ENCODE results near the gene CCDC85B. TPM values are rescaled to one million over a fixed set of nuclear protein-coding genes. Genes with fewer than 3 reads are reported as not detected.

The CCDC85B gene
- total and polyA plus RNA-seq, 2 of the 13 experiments (the other 11 are each of a cell fraction or from before 2014, with no cell fraction given): 8.2 to 19.5 TPM

DNA sequence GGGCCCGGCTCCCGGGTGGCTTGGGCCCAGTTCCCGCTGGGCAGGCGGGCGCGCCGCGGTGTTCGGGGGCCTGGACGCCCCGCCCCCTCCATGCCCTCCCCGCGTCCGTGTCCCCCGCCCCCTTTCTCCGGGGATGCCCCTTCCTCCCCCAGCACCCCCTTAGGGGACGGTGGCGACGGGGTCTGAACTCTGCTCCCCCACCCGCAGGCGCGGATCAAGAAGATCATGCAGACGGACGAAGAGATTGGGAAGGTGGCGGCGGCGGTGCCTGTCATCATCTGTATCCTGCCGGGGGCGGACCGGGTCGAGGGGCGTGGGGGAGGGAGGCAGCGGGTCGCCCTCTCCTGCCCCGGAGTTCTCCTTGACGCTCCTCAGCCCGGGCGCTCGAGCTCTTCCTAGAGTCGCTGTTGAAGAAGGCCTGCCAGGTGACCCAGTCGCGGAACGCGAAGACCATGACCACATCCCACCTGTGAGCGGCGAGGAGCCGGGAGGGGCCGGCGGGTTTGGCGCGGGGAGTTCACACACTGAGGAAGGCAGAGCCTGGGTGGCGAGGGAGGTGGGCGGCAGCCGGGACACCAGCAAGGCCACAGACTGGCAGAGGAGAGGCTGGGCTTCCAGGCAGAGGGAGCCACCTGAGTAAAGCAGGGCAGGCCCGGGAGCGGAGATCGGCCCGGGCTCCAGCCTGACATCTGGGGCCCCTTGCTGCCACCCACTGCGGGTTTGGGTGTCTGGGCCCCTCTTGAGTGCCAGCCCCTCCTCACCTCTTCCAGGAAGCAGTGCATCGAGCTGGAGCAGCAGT is 29.3 kb downstream of the CCDC85B start (continued):
- TF ChIP-seq AKAP8 (CRISPR knock-in tag; IDR thresholded peaks at IDR 0.05): no peak
- TF ChIP-seq, protein P1, sequence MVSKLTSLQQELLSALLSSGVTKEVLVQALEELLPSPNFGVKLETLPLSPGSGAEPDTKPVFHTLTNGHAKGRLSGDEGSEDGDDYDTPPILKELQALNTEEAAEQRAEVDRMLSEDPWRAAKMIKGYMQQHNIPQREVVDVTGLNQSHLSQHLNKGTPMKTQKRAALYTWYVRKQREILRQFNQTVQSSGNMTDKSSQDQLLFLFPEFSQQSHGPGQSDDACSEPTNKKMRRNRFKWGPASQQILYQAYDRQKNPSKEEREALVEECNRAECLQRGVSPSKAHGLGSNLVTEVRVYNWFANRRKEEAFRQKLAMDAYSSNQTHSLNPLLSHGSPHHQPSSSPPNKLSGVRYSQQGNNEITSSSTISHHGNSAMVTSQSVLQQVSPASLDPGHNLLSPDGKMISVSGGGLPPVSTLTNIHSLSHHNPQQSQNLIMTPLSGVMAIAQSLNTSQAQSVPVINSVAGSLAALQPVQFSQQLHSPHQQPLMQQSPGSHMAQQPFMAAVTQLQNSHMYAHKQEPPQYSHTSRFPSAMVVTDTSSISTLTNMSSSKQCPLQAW (CRISPR knock-in tag; IDR thresholded peaks at IDR 0.05): 0 out of 2 replicates have a peak, but pooled peaks have one; percentile 29
- 0 out of 2 replicates have a peak, but pooled peaks have one; percentile 7 for TF ChIP-seq RXRB (CRISPR knock-in tag; IDR thresholded peaks at IDR 0.05; ENCODE audit: borderline replicate concordance)
- no peak for TF ChIP-seq PHF21A (CRISPR knock-in tag; IDR thresholded peaks at IDR 0.05)
- TF ChIP-seq TRIM24 (CRISPR knock-in tag; IDR thresholded peaks at IDR 0.05): no peak
- TF ChIP-seq CBX1 (IDR thresholded peaks at IDR 0.05; ENCODE audit: low read depth): no peak
- peak; percentile 8; the same call in 1 of the 2 replicates for TF ChIP-seq RELA (CRISPR knock-in tag; IDR thresholded peaks at IDR 0.05)
- TF ChIP-seq SOX6 (IDR thresholded peaks at IDR 0.05): no peak
- TF ChIP-seq SOX6 (CRISPR knock-in tag; IDR thresholded peaks at IDR 0.05): no peak
- no peak for TF ChIP-seq ZSCAN30 (CRISPR knock-in tag; IDR thresholded peaks at IDR 0.05)
- no peak for TF ChIP-seq ZNF891 (CRISPR knock-in tag; IDR thresholded peaks at IDR 0.05)
- 0 out of 2 replicates have a peak, but pooled peaks have one; percentile 5 for TF ChIP-seq KAT7 (CRISPR knock-in tag; IDR thresholded peaks at IDR 0.05; ENCODE audit: borderline replicate concordance)
- TF ChIP-seq, protein P2, sequence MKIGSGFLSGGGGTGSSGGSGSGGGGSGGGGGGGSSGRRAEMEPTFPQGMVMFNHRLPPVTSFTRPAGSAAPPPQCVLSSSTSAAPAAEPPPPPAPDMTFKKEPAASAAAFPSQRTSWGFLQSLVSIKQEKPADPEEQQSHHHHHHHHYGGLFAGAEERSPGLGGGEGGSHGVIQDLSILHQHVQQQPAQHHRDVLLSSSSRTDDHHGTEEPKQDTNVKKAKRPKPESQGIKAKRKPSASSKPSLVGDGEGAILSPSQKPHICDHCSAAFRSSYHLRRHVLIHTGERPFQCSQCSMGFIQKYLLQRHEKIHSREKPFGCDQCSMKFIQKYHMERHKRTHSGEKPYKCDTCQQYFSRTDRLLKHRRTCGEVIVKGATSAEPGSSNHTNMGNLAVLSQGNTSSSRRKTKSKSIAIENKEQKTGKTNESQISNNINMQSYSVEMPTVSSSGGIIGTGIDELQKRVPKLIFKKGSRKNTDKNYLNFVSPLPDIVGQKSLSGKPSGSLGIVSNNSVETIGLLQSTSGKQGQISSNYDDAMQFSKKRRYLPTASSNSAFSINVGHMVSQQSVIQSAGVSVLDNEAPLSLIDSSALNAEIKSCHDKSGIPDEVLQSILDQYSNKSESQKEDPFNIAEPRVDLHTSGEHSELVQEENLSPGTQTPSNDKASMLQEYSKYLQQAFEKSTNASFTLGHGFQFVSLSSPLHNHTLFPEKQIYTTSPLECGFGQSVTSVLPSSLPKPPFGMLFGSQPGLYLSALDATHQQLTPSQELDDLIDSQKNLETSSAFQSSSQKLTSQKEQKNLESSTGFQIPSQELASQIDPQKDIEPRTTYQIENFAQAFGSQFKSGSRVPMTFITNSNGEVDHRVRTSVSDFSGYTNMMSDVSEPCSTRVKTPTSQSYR (CRISPR knock-in tag; IDR thresholded peaks at IDR 0.05; ENCODE audit: borderline replicate concordance): no peak
- TF ChIP-seq MTA3 (CRISPR knock-in tag; IDR thresholded peaks at IDR 0.05): no peak
- TF ChIP-seq PHF8 (CRISPR knock-in tag; IDR thresholded peaks at IDR 0.05): 0 out of 2 replicates have a peak, but pooled peaks have one; percentile 13
- TF ChIP-seq ZFX (CRISPR knock-in tag; IDR thresholded peaks at IDR 0.05; ENCODE audit: low read depth): peak; percentile 18; the same call in 1 of the 2 replicates
- TF ChIP-seq, protein P3, sequence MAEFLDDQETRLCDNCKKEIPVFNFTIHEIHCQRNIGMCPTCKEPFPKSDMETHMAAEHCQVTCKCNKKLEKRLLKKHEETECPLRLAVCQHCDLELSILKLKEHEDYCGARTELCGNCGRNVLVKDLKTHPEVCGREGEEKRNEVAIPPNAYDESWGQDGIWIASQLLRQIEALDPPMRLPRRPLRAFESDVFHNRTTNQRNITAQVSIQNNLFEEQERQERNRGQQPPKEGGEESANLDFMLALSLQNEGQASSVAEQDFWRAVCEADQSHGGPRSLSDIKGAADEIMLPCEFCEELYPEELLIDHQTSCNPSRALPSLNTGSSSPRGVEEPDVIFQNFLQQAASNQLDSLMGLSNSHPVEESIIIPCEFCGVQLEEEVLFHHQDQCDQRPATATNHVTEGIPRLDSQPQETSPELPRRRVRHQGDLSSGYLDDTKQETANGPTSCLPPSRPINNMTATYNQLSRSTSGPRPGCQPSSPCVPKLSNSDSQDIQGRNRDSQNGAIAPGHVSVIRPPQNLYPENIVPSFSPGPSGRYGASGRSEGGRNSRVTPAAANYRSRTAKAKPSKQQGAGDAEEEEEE (CRISPR knock-in tag; IDR thresholded peaks at IDR 0.05; ENCODE audit: borderline replicate concordance): no peak
- TF ChIP-seq HOXA9 (CRISPR knock-in tag; IDR thresholded peaks at IDR 0.05; ENCODE audit: borderline replicate concordance): 0 out of 2 replicates have a peak, but pooled peaks have one; percentile 18
- TF ChIP-seq ASH2L (IDR thresholded peaks at IDR 0.05; ENCODE audit: insufficient read length, low read depth, low read length): peak; percentile 44
- TF ChIP-seq ZNF451 (CRISPR knock-in tag; IDR thresholded peaks at IDR 0.05): 0 out of 2 replicates have a peak, but pooled peaks have one; percentile 14
- no peak for TF ChIP-seq MATR3 (CRISPR knock-in tag; IDR thresholded peaks at IDR 0.05)
- TF ChIP-seq, protein P4, sequence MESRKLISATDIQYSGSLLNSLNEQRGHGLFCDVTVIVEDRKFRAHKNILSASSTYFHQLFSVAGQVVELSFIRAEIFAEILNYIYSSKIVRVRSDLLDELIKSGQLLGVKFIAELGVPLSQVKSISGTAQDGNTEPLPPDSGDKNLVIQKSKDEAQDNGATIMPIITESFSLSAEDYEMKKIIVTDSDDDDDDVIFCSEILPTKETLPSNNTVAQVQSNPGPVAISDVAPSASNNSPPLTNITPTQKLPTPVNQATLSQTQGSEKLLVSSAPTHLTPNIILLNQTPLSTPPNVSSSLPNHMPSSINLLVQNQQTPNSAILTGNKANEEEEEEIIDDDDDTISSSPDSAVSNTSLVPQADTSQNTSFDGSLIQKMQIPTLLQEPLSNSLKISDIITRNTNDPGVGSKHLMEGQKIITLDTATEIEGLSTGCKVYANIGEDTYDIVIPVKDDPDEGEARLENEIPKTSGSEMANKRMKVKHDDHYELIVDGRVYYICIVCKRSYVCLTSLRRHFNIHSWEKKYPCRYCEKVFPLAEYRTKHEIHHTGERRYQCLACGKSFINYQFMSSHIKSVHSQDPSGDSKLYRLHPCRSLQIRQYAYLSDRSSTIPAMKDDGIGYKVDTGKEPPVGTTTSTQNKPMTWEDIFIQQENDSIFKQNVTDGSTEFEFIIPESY (CRISPR knock-in tag; IDR thresholded peaks at IDR 0.05): no peak

All from HepG2 (cell line).